CD4-positive, alpha-beta T cell treated with Interleukin-10 for 1 hour (primary cell): ENCODE data around the gene KRT16.
"Not testable (repeated sequence)": the region's sequence is repeated elsewhere in the genome, so short reads cannot be mapped to it uniquely, and the experiment has no call there.

Experiments
- DNase-seq: peaks from one replicate; pipeline ENCODE4 v3.0.0-alpha.2; 2020

Gene KRT16

GRCh38 chr17:41614098-41614497 is 1.5 kb upstream of the KRT16 start:
- no peak for DNase-seq

GRCh38 chr17:41613277-41614082 is 913 bp upstream of the KRT16 start:
- no peak for DNase-seq

GRCh38 chr17:41610965-41611640 is 1.5 kb downstream of the KRT16 start:
- no peak for DNase-seq

GRCh38 chr17:41610061-41610517 is 2.5 kb downstream of the KRT16 start:
- DNase-seq = not testable (repeated sequence)

GRCh38 chr17:41606930-41607329 is 5.6 kb downstream of the KRT16 start:
- not testable (repeated sequence) for DNase-seq

GRCh38 chr17:41602524-41602923 is 10.0 kb downstream of the KRT16 start:
- no peak for DNase-seq

GRCh38 chr17:41600318-41600717 is 12.2 kb downstream of the KRT16 start:
- no peak for DNase-seq

GRCh38 chr17:41599680-41600079 is 12.9 kb downstream of the KRT16 start:
- DNase-seq = no peak

GRCh38 chr17:41595585-41595984 is 17.0 kb downstream of the KRT16 start:
- DNase-seq = no peak

GRCh38 chr17:41594363-41594915 is 18.1 kb downstream of the KRT16 start:
- DNase-seq = no peak

GRCh38 chr17:41593306-41593981 is 19.1 kb downstream of the KRT16 start:
- no peak for DNase-seq

- DNase-seq = no peak
These were observed 19.8 kb downstream of the KRT16 start for GRCh38 chr17:41592601-41593305.

- DNase-seq = no peak
These were observed 23.3 kb downstream of the KRT16 start for GRCh38 chr17:41589301-41589700.

GRCh38 chr17:41588126-41588810 is 24.3 kb downstream of the KRT16 start:
- no peak for DNase-seq

- no peak for DNase-seq
These were observed 25.6 kb downstream of the KRT16 start, which contains the start of gene KRT14 for GRCh38 chr17:41586863-41587495. Gene KRT14, minus strand, starts transcription at chr17:41586895. Its CDS starts 61 bp downstream, at chr17:41586834.

GRCh38 chr17:41585301-41586056 is 27.1 kb downstream of the KRT16 start:
- no peak for DNase-seq

- not testable (repeated sequence) for DNase-seq
These were observed 28.1 kb downstream of the KRT16 start for GRCh38 chr17:41584331-41584927.

- no peak for DNase-seq
These were observed 29.1 kb downstream of the KRT16 start for GRCh38 chr17:41583137-41584127.
